ENCODE data around the gene CYP26A1.

- TF ChIP-seq CTCF (IDR thresholded peaks at IDR 0.05; ENCODE audit: insufficient read depth, low read depth, low read length) (no peak), EZH2 (IDR thresholded peaks at IDR 0.05; ENCODE audit: insufficient read depth, low read length) (no peak)
These were observed 19.2 kb upstream of the CYP26A1 start for GRCh38 chr10:93054486-93054885.

Data from astrocyte (in vitro differentiated cells and primary cell).